Omental fat pad (tissue), 4 donors: ENCODE measurements around the gene INPP5B. TPM values are rescaled to one million over a fixed set of nuclear protein-coding genes. Genes with fewer than 3 reads are reported as not detected.

Experiments
- ATAC-seq: fragments of 150-250 bp; one replicate; pipeline ENCODE4 v1.9.1; 2016; ENCODE audit warnings: mild to moderate bottlenecking, moderate library complexity; ENCODE audit not compliant: low FRiP score
- DNase-seq: peaks from one replicate; pipeline ENCODE4 v3.0.0-alpha.2; 2019; ENCODE audit warnings: low spot score
- small RNA-seq: library from RNA; depleted of rRNA; stranded (forward); fragments of <200 nt; gene quantifications from one replicate; pipeline ENCODE3, GENCODE V24; 2016
- total RNA-seq, 4 donors: library from RNA; depleted of rRNA; stranded (reverse); fragments of >200 nt; gene quantifications; one replicate each; pipeline ENCODE4 v1.1.0, GENCODE V29; 2016
- TF ChIP-seq, protein P1 (sequence below), 3 donors: fragments of 450-650 bp; IDR thresholded peaks; one replicate each; pipeline ENCODE4 v1.5.1; 2016 to 2017; ENCODE audit warnings: antibody characterized with exemption in 3 of 3, mild to moderate bottlenecking in 3 of 3, moderate library complexity in 2 of 3

Gene INPP5B
- total RNA-seq, 4 donors from 2014 or later, result 16.2 to 45.6 (median 27.0) TPM

DNA sequence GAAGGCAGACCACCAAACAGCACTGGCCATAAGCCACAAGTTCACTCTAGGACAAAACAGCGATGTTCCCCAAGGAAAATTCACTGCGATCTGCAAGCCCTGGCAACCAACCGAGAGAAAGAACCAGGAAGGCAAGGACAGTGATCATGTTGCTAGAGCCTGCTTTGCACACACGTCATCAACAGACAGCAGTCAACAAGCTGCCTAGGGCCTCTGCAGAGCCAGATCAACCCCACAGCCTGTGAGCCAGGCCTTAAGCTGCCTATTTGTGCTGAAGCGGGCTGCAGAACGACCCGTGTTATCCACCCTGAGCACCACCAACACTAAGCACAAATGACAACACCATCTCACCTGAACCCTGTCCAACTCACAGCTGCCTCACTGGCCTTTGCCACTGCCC is 132.6 kb downstream of the INPP5B start:
- no peak for DNase-seq
- no peak for ATAC-seq
- TF ChIP-seq, protein P1, sequence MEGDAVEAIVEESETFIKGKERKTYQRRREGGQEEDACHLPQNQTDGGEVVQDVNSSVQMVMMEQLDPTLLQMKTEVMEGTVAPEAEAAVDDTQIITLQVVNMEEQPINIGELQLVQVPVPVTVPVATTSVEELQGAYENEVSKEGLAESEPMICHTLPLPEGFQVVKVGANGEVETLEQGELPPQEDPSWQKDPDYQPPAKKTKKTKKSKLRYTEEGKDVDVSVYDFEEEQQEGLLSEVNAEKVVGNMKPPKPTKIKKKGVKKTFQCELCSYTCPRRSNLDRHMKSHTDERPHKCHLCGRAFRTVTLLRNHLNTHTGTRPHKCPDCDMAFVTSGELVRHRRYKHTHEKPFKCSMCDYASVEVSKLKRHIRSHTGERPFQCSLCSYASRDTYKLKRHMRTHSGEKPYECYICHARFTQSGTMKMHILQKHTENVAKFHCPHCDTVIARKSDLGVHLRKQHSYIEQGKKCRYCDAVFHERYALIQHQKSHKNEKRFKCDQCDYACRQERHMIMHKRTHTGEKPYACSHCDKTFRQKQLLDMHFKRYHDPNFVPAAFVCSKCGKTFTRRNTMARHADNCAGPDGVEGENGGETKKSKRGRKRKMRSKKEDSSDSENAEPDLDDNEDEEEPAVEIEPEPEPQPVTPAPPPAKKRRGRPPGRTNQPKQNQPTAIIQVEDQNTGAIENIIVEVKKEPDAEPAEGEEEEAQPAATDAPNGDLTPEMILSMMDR (IDR thresholded peaks at IDR 0.05), result no peak

DNA sequence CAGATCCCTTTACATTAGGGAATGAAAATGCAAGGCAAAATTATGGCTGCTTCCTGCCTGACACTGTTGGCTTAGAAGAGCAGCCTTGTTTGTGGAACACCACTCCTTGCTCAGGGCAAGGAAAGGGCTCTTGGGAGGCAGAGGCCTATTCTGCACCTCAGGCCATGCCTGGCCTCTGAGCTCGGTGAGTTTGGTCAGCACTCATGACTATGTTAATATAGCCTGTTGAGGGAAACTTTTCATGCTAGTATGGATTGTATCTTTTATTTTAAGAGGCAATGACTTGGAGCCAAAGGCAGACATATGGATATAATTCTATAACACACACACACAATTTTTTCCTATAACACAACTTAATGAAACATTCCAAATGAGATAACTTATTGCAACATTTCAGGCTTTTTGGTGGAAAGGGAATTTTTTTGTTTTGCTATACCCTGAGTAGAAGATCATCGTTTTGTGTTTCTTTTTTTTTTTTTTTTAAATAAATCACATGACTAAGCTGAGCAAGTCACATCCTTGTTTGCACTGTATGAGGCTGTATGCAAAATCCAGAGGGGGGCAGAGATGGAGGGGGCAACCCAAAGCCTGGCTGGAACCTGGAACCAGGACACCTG is 133.2 kb downstream of the INPP5B start:
- DNase-seq, result no peak
- no peak for ATAC-seq
- TF ChIP-seq, protein P1 (IDR thresholded peaks at IDR 0.05), result no peak

DNA sequence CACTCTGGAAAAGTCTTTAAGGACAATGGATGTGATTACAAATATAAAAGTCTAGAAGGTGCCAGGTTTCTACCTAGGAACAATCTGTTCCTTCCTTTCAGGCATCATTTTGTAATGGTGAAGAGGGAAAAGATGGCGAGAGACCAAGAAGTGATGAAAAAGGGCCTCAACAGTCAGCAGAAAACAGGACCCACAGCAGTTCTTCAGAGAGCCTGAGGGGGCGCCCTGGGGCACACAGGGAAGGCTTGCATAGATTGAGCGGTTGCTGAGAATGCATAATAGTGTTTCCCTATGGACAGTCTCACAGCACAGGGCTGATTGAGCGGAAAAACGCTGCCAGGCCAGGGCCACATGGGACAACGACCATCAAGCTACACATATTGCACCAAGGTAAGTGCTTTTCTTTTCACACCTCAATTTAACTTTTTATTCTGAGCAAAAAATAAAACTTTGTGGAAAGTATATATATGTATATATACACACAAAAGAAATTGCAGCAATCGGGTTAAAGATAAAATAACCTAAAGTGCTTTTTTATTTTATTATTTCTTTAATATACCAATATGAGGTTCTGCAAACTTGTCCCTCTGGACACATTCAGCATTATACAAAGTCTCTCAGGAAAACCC is 135.7 kb downstream of the INPP5B start:
- TF ChIP-seq, protein P1 (IDR thresholded peaks at IDR 0.05), result peak in 1 of 3 donors; percentile 22
- ATAC-seq (no peak), DNase-seq (no peak)

Small RNA genes lying within 50 kb of the gene (small RNA-seq; reads per million reads assigned to genes)
- gene RF00017 (not detected), gene RF00092 (not detected), gene RNU6-510P (not detected), gene RNU6-584P (not detected)

Other genes starting within 250 kb of the INPP5B start
- gene EPHA10, start 181.9 kb downstream of the INPP5B start, total RNA-seq, result under 1 TPM in 1 of 4 donors, not detected in 3; 0.12 TPM
- 1 to 10 TPM in 2 of 4 donors, under 1 TPM in 2; 0.79 to 1.4 (median 1.1) TPM for gene MANEAL, start 153.2 kb downstream of the INPP5B start, total RNA-seq
- 10 to 100 TPM; 53.6 to 86.9 (median 71.2) TPM for gene C1orf122, start 139.3 kb downstream of the INPP5B start, total RNA-seq
- gene YRDC, start 138.8 kb downstream of the INPP5B start, total RNA-seq, result 10 to 100 TPM; 14.7 to 28.6 (median 16.0) TPM
- 1 to 10 TPM; 6.0 to 9.0 (median 7.2) TPM for gene MTF1, start 87.5 kb downstream of the INPP5B start, total RNA-seq
- gene SF3A3, start 43.0 kb upstream of the INPP5B start, total RNA-seq, result 10 to 100 TPM; 37.0 to 76.6 (median 50.4) TPM
- 10 to 100 TPM in 3 of 4 donors, 1 to 10 TPM in 1; 9.2 to 27.6 (median 16.4) TPM for gene FHL3, start 58.5 kb upstream of the INPP5B start, total RNA-seq
- 10 to 100 TPM; 25.1 to 55.2 (median 30.4) TPM for gene UTP11, start 65.7 kb upstream of the INPP5B start, total RNA-seq
- gene POU3F1, start 99.7 kb upstream of the INPP5B start, total RNA-seq, result under 1 TPM in 1 of 4 donors, not detected in 3; 0.19 TPM